Stimulated activated naive CD8-positive, alpha-beta T cell treated with anti-CD3 and anti-CD28 coated beads, Interleukin-15, amount 100 ng/mL, for 72 hours (primary cell): ENCODE measurements around the gene NGFR.

Experiments used
- ATAC-seq: fragments of 150-1000 bp; cut with Tn5 transposase; 2 replicates; pipeline ENCODE4 v1.10.0; 2021; ENCODE audit warnings: mild to moderate bottlenecking, moderate library complexity
- DNase-seq, 2 donors: peaks; one replicate each; pipeline ENCODE4 v3.0.0; 2021 to 2022
- H3K27ac Mint-ChIP-seq, 2 donors: one replicate each; pipeline ENCODE4 v1.8.0; 2022; ENCODE audit warnings: mild to moderate bottlenecking in 2 of 2, mixed read lengths in 2 of 2, moderate library complexity in 2 of 2
- H3K27me3 Mint-ChIP-seq: one replicate; pipeline ENCODE4 v1.8.0; 2022; ENCODE audit warnings: mixed read lengths
- H3K4me1 Mint-ChIP-seq: one replicate; pipeline ENCODE4 v1.8.0; 2022; ENCODE audit warnings: mild to moderate bottlenecking, mixed read lengths
- H3K4me3 Mint-ChIP-seq, 2 donors: one replicate each; pipeline ENCODE4 v1.8.0; 2022; ENCODE audit warnings: mild to moderate bottlenecking in 2 of 2, mixed read lengths in 2 of 2, moderate library complexity in 1 of 2
- H3K9me3 Mint-ChIP-seq, 2 donors: one replicate each; pipeline ENCODE4 v1.8.0; 2022; ENCODE audit warnings: mixed read lengths in 2 of 2

The NGFR gene

GRCh38 chr17:49464049-49464448, 31.0 kb upstream of the NGFR start:
- DNase-seq (no peak), ATAC-seq (no peak)
- H3K27me3 Mint-ChIP-seq = peaks cover 77% of the 10 kb centered on the region
- no peak overlapping the region for H3K4me3 Mint-ChIP-seq
- no peaks in the 10 kb centered on the region for H3K4me1 Mint-ChIP-seq
- H3K9me3 Mint-ChIP-seq = peaks cover 5 to 15% of the 10 kb centered on the region in 2 donors
- H3K27ac Mint-ChIP-seq = no peak overlapping the region

- no peak for ATAC-seq
- Mint-ChIP-seq H3K4me1 (peaks cover 8% of the 10 kb centered on the region), H3K9me3 (peaks cover 5 to 15% of the 10 kb centered on the region in 2 donors), H3K4me3 (no peak overlapping the region), H3K27ac (no peak overlapping the region), H3K27me3 (peaks cover 78% of the 10 kb centered on the region)
- no peak for DNase-seq
Measured at GRCh38 chr17:49465331-49465903, 29.7 kb upstream of the NGFR start.

GRCh38 chr17:49466436-49466835, 28.7 kb upstream of the NGFR start:
- H3K27ac Mint-ChIP-seq = peak overlapping the region in 1 of 2 donors; percentile 13
- H3K9me3 Mint-ChIP-seq = peaks cover 5 to 15% of the 10 kb centered on the region in 2 donors
- H3K27me3 Mint-ChIP-seq = peaks cover 89% of the 10 kb centered on the region
- no peak for ATAC-seq
- H3K4me3 Mint-ChIP-seq = no peak overlapping the region
- H3K4me1 Mint-ChIP-seq = peaks cover 11% of the 10 kb centered on the region
- no peak for DNase-seq

GRCh38 chr17:49467175-49467574, 27.9 kb upstream of the NGFR start:
- ATAC-seq = no peak
- H3K27ac Mint-ChIP-seq = no peak overlapping the region
- peaks cover 95% of the 10 kb centered on the region for H3K27me3 Mint-ChIP-seq

GRCh38 chr17:49468811-49469385, 26.2 kb upstream of the NGFR start:
- H3K4me1 Mint-ChIP-seq = peaks cover 17% of the 10 kb centered on the region
- peaks cover 90% of the 10 kb centered on the region for H3K27me3 Mint-ChIP-seq
- H3K4me3 Mint-ChIP-seq = no peak overlapping the region
- peaks cover 5 to 6% of the 10 kb centered on the region in 2 donors for H3K9me3 Mint-ChIP-seq
- ATAC-seq = no peak
- no peak for DNase-seq
- no peak overlapping the region for H3K27ac Mint-ChIP-seq

More at GRCh38 chr17:49467175-49467574, 27.9 kb upstream of the NGFR start:
- Mint-ChIP-seq H3K9me3 (peaks cover 5 to 15% of the 10 kb centered on the region in 2 donors), H3K4me1 (peaks cover 17% of the 10 kb centered on the region), H3K4me3 (no peak overlapping the region)
- no peak for DNase-seq

GRCh38 chr17:49469831-49470810, 25.0 kb upstream of the NGFR start:
- Mint-ChIP-seq H3K27ac (no peak overlapping the region), H3K4me1 (peaks cover 17% of the 10 kb centered on the region), H3K27me3 (peaks cover 78% of the 10 kb centered on the region), H3K4me3 (peak overlapping the region in 1 of 2 donors; percentile 20), H3K9me3 (no peaks in the 10 kb centered on the region)
- ATAC-seq = no peak
- no peak for DNase-seq

- Mint-ChIP-seq H3K9me3 (peaks cover 4 to 10% of the 10 kb centered on the region in 2 donors), H3K4me3 (no peak overlapping the region), H3K4me1 (peaks cover 17% of the 10 kb centered on the region), H3K27ac (no peak overlapping the region), H3K27me3 (peaks cover 77% of the 10 kb centered on the region)
- DNase-seq (no peak), ATAC-seq (no peak)
Measured at GRCh38 chr17:49471089-49471683, 23.9 kb upstream of the NGFR start.

- Mint-ChIP-seq H3K4me1 (peaks cover 17% of the 10 kb centered on the region), H3K9me3 (peaks cover 4 to 13% of the 10 kb centered on the region in 2 donors), H3K27ac (no peak overlapping the region), H3K27me3 (peaks cover 74% of the 10 kb centered on the region), H3K4me3 (no peak overlapping the region)
- ATAC-seq = no peak
- no peak for DNase-seq
Measured at GRCh38 chr17:49471769-49472168, 23.3 kb upstream of the NGFR start.

GRCh38 chr17:49472527-49472926, 22.6 kb upstream of the NGFR start:
- Mint-ChIP-seq H3K4me3 (no peak overlapping the region), H3K27me3 (peaks cover 74% of the 10 kb centered on the region), H3K27ac (no peak overlapping the region), H3K4me1 (peaks cover 17% of the 10 kb centered on the region), H3K9me3 (peaks cover 4 to 13% of the 10 kb centered on the region in 2 donors)
- ATAC-seq (no peak), DNase-seq (no peak)

- H3K9me3 Mint-ChIP-seq = peaks cover 4 to 13% of the 10 kb centered on the region in 2 donors
- ATAC-seq (no peak), DNase-seq (no peak)
- H3K4me3 Mint-ChIP-seq = no peak overlapping the region
- H3K27me3 Mint-ChIP-seq = peaks cover 74% of the 10 kb centered on the region
- no peak overlapping the region for H3K27ac Mint-ChIP-seq
- peaks cover 17% of the 10 kb centered on the region for H3K4me1 Mint-ChIP-seq
Measured at GRCh38 chr17:49473900-49474751, 21.0 kb upstream of the NGFR start.

- DNase-seq = no peak
- Mint-ChIP-seq H3K27ac (no peak overlapping the region), H3K4me1 (no peaks in the 10 kb centered on the region), H3K9me3 (peaks cover 4 to 13% of the 10 kb centered on the region in 2 donors), H3K27me3 (peaks cover 55% of the 10 kb centered on the region), H3K4me3 (no peak overlapping the region)
- no peak for ATAC-seq
Measured at GRCh38 chr17:49477709-49478108, 17.4 kb upstream of the NGFR start.

- peaks cover 0 to 4% of the 10 kb centered on the region in 2 donors for H3K9me3 Mint-ChIP-seq
- peaks cover 5% of the 10 kb centered on the region for H3K4me1 Mint-ChIP-seq
- DNase-seq (no peak), ATAC-seq (no peak)
- no peak overlapping the region for H3K27ac Mint-ChIP-seq
- H3K27me3 Mint-ChIP-seq = peaks cover 74% of the 10 kb centered on the region
- no peak overlapping the region for H3K4me3 Mint-ChIP-seq
Measured at GRCh38 chr17:49480836-49481615, 14.1 kb upstream of the NGFR start.

GRCh38 chr17:49482144-49482817, 12.8 kb upstream of the NGFR start:
- Mint-ChIP-seq H3K27ac (no peak overlapping the region), H3K9me3 (no peaks in the 10 kb centered on the region)

More at GRCh38 chr17:49482144-49482817, 12.8 kb upstream of the NGFR start:
- DNase-seq (no peak), ATAC-seq (no peak)
- Mint-ChIP-seq H3K4me3 (no peak overlapping the region), H3K27me3 (peaks cover 76% of the 10 kb centered on the region), H3K4me1 (peaks cover 12% of the 10 kb centered on the region)
